Effector memory CD4-positive, alpha-beta T cell (primary cell): Measurements from ENCODE around the gene NDUFAF7.
A peak's percentile ranks its signal among the peaks of the same experiment; 100 is the strongest.

ENCODE experiments used
- DNase-seq, 3 donors: peaks; one replicate each; pipeline ENCODE4 v3.0.0-alpha.2; 2020
- H3K27ac ChIP-seq: 2 replicates; pipeline ENCODE4 v1.7.0; 2013; ENCODE audit warnings: mild to moderate bottlenecking, low read length, moderate library complexity; ENCODE audit not compliant: insufficient read depth, poor library complexity, severe bottlenecking
- H3K27me3 ChIP-seq: replicated peaks from 2 replicates; pipeline ENCODE4 v1.7.0; 2013; ENCODE audit warnings: mild to moderate bottlenecking, low read length; ENCODE audit not compliant: insufficient read depth, control insufficient read depth, poor library complexity, severe bottlenecking
- H3K36me3 ChIP-seq: 2 replicates; pipeline ENCODE4 v1.7.0; 2013; ENCODE audit warnings: mild to moderate bottlenecking, low read length, moderate library complexity; ENCODE audit not compliant: control insufficient read depth, insufficient read depth
- H3K4me1 ChIP-seq: 2 replicates; pipeline ENCODE4 v1.7.0; 2013; ENCODE audit warnings: low read length, mild to moderate bottlenecking; ENCODE audit not compliant: control insufficient read depth, insufficient read depth, poor library complexity, severe bottlenecking
- H3K4me3 ChIP-seq: 2 replicates; pipeline ENCODE4 v1.7.0; 2013; ENCODE audit warnings: low read length, low read depth, mild to moderate bottlenecking; ENCODE audit not compliant: insufficient read depth, poor library complexity, severe bottlenecking
- H3K9me3 ChIP-seq: 2 replicates; pipeline ENCODE4 v1.7.0; 2013; ENCODE audit warnings: mild to moderate bottlenecking, low read length, moderate library complexity; ENCODE audit not compliant: control insufficient read depth

NDUFAF7 gene

GRCh38 chr2:37244017-37244416, 12.6 kb downstream of the NDUFAF7 start:
- Histone ChIP-seq H3K4me1 (no peaks in the 10 kb centered on the region), H3K27me3 (no peaks in the 10 kb centered on the region), H3K36me3 (peaks cover 57% of the 10 kb centered on the region), H3K4me3 (no peak overlapping the region), H3K9me3 (no peaks in the 10 kb centered on the region), H3K27ac (peak overlapping the region; percentile 46)
- no peak for DNase-seq

DNA sequence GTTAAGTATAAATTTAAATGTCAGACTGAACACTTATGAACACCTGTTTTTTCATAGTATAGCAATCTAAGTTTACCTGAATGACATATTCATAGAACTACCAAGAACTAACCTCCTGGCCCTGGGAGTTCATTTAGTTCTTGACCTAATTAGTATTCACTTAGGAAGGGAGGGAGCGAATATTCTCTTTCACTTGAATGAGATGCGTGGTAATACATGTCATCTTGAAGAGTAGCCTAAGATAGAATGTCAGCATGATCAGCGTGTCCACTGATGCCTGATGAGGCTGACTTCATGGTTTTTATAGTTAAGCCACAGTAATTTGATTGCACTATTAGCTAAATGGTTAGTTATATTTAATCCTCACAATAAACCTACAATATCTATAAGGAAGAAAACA, 13.3 kb downstream of the NDUFAF7 start:
- H3K9me3 ChIP-seq: no peaks in the 10 kb centered on the region
- H3K27me3 ChIP-seq: no peaks in the 10 kb centered on the region
- peaks cover 57% of the 10 kb centered on the region for H3K36me3 ChIP-seq
- no peak overlapping the region for H3K4me3 ChIP-seq
- H3K4me1 ChIP-seq: no peaks in the 10 kb centered on the region
- DNase-seq: no peak
- H3K27ac ChIP-seq: no peak overlapping the region

- no peak overlapping the region for H3K4me3 ChIP-seq
- no peaks in the 10 kb centered on the region for H3K27me3 ChIP-seq
- no peaks in the 10 kb centered on the region for H3K4me1 ChIP-seq
- no peak overlapping the region for H3K27ac ChIP-seq
- no peaks in the 10 kb centered on the region for H3K9me3 ChIP-seq
- no peak for DNase-seq
- H3K36me3 ChIP-seq: peaks cover 65% of the 10 kb centered on the region
Measured at GRCh38 chr2:37246205-37246604, 14.7 kb downstream of the NDUFAF7 start.

- Histone ChIP-seq H3K36me3 (peaks cover 75% of the 10 kb centered on the region), H3K27me3 (no peaks in the 10 kb centered on the region), H3K9me3 (no peaks in the 10 kb centered on the region), H3K4me3 (no peak overlapping the region), H3K4me1 (no peaks in the 10 kb centered on the region), H3K27ac (no peak overlapping the region)
- no peak for DNase-seq
Measured at GRCh38 chr2:37250869-37251740, 19.6 kb downstream of the NDUFAF7 start.

DNA sequence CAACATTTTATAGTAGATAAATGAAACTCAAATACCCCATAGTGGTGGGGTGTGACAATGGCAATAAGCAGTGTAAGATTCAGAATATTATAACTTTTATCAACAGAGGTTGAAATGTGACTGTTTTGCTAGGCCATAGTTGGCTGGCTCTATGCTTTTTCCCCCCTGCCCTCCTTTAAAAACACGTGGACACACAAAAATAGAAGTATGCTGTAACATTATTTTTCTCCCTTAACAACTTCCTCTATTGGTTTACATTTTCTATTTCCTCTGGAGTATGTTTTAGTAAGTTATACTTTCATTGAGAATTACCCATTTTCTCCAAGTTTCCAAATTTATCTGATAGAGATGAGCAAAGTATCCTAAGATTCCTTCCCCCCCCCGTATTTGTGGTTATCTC, 31.1 kb downstream of the NDUFAF7 start:
- no peak for DNase-seq
- Histone ChIP-seq H3K27me3 (no peaks in the 10 kb centered on the region), H3K36me3 (peaks cover 19% of the 10 kb centered on the region), H3K9me3 (no peaks in the 10 kb centered on the region), H3K27ac (no peak overlapping the region), H3K4me1 (no peaks in the 10 kb centered on the region), H3K4me3 (no peak overlapping the region)

DNA sequence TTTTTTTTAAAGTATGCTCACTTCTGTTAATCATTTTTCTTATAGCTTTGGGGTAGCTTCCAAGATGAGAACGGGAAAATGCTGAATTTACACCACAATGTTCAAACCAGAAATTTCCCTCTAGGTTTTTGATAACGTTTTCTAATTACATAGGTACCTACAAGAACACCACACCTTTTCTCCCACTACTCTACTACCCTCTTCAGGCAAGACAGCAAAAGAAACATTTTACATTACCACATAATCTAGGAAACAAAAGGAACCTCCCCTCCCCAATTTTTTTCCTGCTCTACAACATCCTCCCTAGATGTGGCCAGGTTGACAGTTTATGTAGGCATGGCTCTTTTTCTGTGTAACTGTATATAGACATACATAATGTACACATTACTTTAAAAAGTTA, 32.4 kb downstream of the NDUFAF7 start:
- no peak overlapping the region for H3K4me3 ChIP-seq
- peaks cover 24% of the 10 kb centered on the region for H3K36me3 ChIP-seq
- DNase-seq: no peak
- H3K27me3 ChIP-seq: no peaks in the 10 kb centered on the region
- H3K9me3 ChIP-seq: no peaks in the 10 kb centered on the region
- no peak overlapping the region for H3K27ac ChIP-seq
- no peaks in the 10 kb centered on the region for H3K4me1 ChIP-seq

GRCh38 chr2:37267685-37268084, 36.2 kb downstream of the NDUFAF7 start:
- DNase-seq: no peak
- Histone ChIP-seq H3K4me3 (no peak overlapping the region), H3K4me1 (no peaks in the 10 kb centered on the region), H3K36me3 (peaks cover 30% of the 10 kb centered on the region), H3K27me3 (no peaks in the 10 kb centered on the region), H3K27ac (no peak overlapping the region), H3K9me3 (no peaks in the 10 kb centered on the region)

DNA sequence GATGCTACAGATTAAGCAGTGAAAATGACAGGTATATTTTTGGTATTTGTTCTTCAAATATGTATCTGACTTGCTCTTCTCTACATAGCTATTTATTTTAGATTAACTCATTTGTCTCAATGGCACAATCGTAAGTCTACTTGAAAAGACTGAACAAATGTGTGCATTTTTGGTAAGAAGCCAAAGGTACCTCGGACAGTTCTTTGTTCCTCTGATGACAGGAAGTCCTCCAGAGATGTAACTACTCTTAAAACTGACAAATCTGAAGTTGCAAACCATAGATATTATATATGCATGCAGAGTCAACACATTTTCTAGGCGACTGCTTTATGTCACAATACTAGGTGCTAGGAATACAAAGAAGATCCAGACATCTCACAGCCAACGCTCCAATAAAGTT, 36.7 kb downstream of the NDUFAF7 start:
- peaks cover 30% of the 10 kb centered on the region for H3K36me3 ChIP-seq
- no peaks in the 10 kb centered on the region for H3K4me1 ChIP-seq

DNA sequence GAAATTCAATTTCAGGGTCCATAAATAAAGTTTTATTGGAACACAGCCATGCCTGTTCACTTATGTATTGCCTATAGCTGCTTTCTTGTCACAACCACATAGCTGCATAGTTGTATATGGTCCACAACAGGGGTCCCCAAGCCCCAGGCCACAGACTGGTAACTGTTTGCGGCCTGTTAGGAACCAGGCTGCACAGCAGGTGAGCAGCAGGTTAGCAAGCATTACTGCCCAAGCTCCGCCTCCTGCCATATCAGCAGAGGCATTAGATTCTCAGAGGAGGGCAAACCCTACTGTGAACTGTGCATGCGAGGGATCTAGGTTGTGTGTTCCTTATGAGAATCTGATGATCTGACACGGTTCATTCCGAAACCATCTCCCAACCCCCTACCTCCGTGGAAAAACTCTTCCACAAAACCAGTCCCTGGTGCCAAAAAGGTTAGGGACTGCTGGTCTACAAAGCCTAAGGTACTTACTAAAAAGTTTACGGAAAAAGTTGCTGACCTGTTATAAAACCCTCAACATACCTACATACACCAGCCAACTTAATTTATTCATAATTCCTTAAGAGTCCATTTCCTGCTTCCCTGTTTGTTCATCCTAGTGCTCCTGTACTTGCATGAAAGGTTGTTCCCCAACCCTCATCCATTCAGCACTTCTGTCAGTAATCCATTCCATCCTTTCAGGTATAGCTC, 40.1 kb downstream of the NDUFAF7 start:
- DNase-seq: no peak
- no peaks in the 10 kb centered on the region for H3K4me1 ChIP-seq
- H3K9me3 ChIP-seq: no peaks in the 10 kb centered on the region
- H3K4me3 ChIP-seq: no peak overlapping the region
- H3K36me3 ChIP-seq: peaks cover 30% of the 10 kb centered on the region
- no peaks in the 10 kb centered on the region for H3K27me3 ChIP-seq
- H3K27ac ChIP-seq: no peak overlapping the region

More for the DNA sequence above, 36.7 kb downstream of the NDUFAF7 start:
- H3K27me3 ChIP-seq: no peaks in the 10 kb centered on the region
- DNase-seq: no peak
- no peak overlapping the region for H3K27ac ChIP-seq
- no peaks in the 10 kb centered on the region for H3K9me3 ChIP-seq
- no peak overlapping the region for H3K4me3 ChIP-seq

DNA sequence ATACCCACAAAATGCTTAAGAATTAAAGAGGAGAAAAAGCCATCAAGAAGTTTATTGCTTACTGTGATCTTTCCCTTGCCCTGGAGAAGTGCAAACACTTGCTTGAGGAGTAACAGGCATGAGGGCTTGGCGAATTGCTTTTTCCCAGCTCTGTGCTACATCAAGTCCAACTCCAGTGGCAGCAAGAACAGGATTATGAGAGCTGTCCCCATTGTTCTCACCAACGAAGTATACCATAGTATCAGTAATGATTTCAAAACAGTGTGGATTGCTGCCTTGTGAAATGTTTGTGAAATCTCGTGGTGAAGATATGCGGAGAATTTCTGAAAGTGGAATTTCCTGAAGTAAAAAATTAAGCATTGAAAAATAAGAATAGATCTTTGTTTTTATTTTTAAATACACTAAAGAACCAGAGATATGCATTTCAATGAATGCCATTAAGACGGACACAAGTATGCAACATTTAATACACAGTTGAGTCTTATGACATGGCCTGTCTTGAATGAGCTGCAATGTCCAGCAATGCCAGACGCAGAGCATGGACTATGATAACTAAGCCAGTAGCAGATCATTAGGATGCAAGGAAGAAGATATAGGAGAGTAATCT, 43.0 kb downstream of the NDUFAF7 start:
- no peaks in the 10 kb centered on the region for H3K9me3 ChIP-seq
- no peaks in the 10 kb centered on the region for H3K4me1 ChIP-seq
- no peaks in the 10 kb centered on the region for H3K27me3 ChIP-seq
- DNase-seq: no peak
- H3K36me3 ChIP-seq: peaks cover 21% of the 10 kb centered on the region
- H3K4me3 ChIP-seq: no peak overlapping the region
- no peak overlapping the region for H3K27ac ChIP-seq
